Loucy (cell line): ENCODE data around the gene IGFBP4.

Experiments
- EZH2phosphoT487 ChIP-seq: fragments of 200-600 bp; IDR thresholded peaks from 2 replicates; pipeline ENCODE4 v1.6.1; 2018; ENCODE audit warnings: antibody characterized with exemption, mild to moderate bottlenecking, moderate library complexity, borderline replicate concordance
- TF ChIP-seq, protein P1 (sequence below): fragments of 200-600 bp; sonication (generic); conservative IDR thresholded peaks from 2 replicates; pipeline ENCODE4 v1.5.1; 2014; ENCODE audit warnings: mild to moderate bottlenecking, antibody characterized with exemption, low read length

DNA sequence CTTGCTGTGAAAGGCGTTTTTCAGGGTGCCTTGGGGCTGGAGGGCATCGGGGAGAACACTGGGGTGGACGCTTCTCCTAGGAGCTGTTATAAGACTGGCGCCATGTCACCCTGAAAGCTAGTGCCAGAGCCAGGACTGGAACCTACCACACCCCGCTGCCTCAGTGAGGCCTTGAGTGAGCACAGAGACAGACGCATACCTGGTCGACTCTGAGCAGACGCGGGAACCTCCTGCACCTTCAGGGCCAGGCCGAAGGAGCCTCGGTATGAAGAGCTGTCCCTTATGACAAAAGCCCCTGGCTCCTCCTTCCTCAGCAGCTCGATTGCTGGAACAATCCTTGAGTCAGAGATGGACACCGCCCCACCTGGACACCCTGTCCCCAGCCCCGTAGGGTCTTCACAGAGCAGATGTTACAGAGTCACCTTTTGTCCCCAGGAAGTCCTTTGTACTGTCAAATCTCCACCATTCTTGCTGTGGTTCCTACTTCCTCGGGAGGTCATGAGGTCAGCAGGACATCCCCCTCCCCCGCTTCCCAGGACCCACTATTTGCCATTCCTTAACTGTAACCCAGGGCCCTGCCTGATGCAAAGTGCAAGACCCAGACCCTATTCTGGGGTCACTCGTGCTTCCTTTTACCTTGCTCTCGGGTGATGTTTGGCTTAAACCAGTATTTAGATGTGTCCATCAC is 41.2 kb downstream of the IGFBP4 start:
- TF ChIP-seq, protein P1, sequence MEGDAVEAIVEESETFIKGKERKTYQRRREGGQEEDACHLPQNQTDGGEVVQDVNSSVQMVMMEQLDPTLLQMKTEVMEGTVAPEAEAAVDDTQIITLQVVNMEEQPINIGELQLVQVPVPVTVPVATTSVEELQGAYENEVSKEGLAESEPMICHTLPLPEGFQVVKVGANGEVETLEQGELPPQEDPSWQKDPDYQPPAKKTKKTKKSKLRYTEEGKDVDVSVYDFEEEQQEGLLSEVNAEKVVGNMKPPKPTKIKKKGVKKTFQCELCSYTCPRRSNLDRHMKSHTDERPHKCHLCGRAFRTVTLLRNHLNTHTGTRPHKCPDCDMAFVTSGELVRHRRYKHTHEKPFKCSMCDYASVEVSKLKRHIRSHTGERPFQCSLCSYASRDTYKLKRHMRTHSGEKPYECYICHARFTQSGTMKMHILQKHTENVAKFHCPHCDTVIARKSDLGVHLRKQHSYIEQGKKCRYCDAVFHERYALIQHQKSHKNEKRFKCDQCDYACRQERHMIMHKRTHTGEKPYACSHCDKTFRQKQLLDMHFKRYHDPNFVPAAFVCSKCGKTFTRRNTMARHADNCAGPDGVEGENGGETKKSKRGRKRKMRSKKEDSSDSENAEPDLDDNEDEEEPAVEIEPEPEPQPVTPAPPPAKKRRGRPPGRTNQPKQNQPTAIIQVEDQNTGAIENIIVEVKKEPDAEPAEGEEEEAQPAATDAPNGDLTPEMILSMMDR, result no peak
- TF ChIP-seq EZH2phosphoT487, result no peak
